IgD-negative memory B cell (primary cell): ENCODE measurements around the gene ITGB3BP. TPM values are rescaled to one million over a fixed set of nuclear protein-coding genes. Genes with fewer than 3 reads are reported as not detected.
"Not testable (repeated sequence)": the region's sequence is repeated elsewhere in the genome, so short reads cannot be mapped to it uniquely, and the experiment has no call there.

Source experiments
- H3K27ac Mint-ChIP-seq, 3 donors: one replicate each; pipeline ENCODE4 v1.8.0; 2020 to 2022; ENCODE audit warnings: mild to moderate bottlenecking in 3 of 3, mixed read lengths in 3 of 3, moderate library complexity in 1 of 3
- H3K27me3 Mint-ChIP-seq: one replicate; pipeline ENCODE4 v1.8.0; 2021; ENCODE audit warnings: mixed read lengths
- H3K36me3 Mint-ChIP-seq: one replicate; pipeline ENCODE4 v1.8.0; 2020; ENCODE audit warnings: mild to moderate bottlenecking, mixed read lengths
- H3K4me1 Mint-ChIP-seq, 3 donors: one replicate each; pipeline ENCODE4 v1.8.0; 2020 to 2022; ENCODE audit warnings: mixed read lengths in 3 of 3, mild to moderate bottlenecking in 1 of 3
- H3K4me3 Mint-ChIP-seq, 4 donors: one replicate each; pipeline ENCODE4 v1.8.0; 2020 to 2022; ENCODE audit warnings: mild to moderate bottlenecking in 4 of 4, mixed read lengths in 4 of 4, moderate library complexity in 3 of 4
- H3K9me3 Mint-ChIP-seq, 3 donors: one replicate each; pipeline ENCODE4 v1.8.0; 2020 to 2021; ENCODE audit warnings: mixed read lengths in 3 of 3, mild to moderate bottlenecking in 1 of 3
- polyA plus RNA-seq: library from polyadenylated mRNA; unstranded; fragments of 300-500 nt; fragmentation: Illumina TruSeq; gene quantifications from one replicate; pipeline ENCODE4 v1.2.3, GENCODE V29; 2021

Gene ITGB3BP
- polyA plus RNA-seq, 1 donor from 2014 or later, result 30.3 TPM

GRCh38 chr1:63468683-63469082 is 54.3 kb downstream of the ITGB3BP start:
- H3K9me3 Mint-ChIP-seq, H3K27ac Mint-ChIP-seq, H3K4me3 Mint-ChIP-seq, H3K27me3 Mint-ChIP-seq, H3K36me3 Mint-ChIP-seq, H3K4me1 Mint-ChIP-seq: not testable (repeated sequence)

- Mint-ChIP-seq H3K4me1 (no peaks in the 10 kb centered on the region), H3K27ac (no peak overlapping the region), H3K27me3 (no peaks in the 10 kb centered on the region), H3K36me3 (peaks cover 18% of the 10 kb centered on the region), H3K4me3 (no peak overlapping the region), H3K9me3 (peaks cover 4 to 16% (median 7%) of the 10 kb centered on the region in 3 donors)
Measured at GRCh38 chr1:63466759-63467158, 56.3 kb downstream of the ITGB3BP start.

- Mint-ChIP-seq H3K27me3 (no peaks in the 10 kb centered on the region), H3K9me3 (peaks cover 4 to 18% (median 7%) of the 10 kb centered on the region in 3 donors), H3K4me3 (no peak overlapping the region), H3K4me1 (no peaks in the 10 kb centered on the region), H3K27ac (no peak overlapping the region), H3K36me3 (peaks cover 18% of the 10 kb centered on the region)
Measured at GRCh38 chr1:63466181-63466580, 56.8 kb downstream of the ITGB3BP start.

GRCh38 chr1:63463248-63463647 is 59.8 kb downstream of the ITGB3BP start:
- Mint-ChIP-seq H3K4me3 (no peak overlapping the region), H3K4me1 (no peaks in the 10 kb centered on the region), H3K27me3 (no peaks in the 10 kb centered on the region), H3K36me3 (peaks cover 13% of the 10 kb centered on the region), H3K27ac (no peak overlapping the region), H3K9me3 (peaks cover 2 to 13% (median 6%) of the 10 kb centered on the region in 3 donors)

GRCh38 chr1:63461661-63462230 is 61.3 kb downstream of the ITGB3BP start:
- Mint-ChIP-seq H3K36me3 (peaks cover 16% of the 10 kb centered on the region), H3K27me3 (no peaks in the 10 kb centered on the region), H3K9me3 (peaks cover 2 to 13% (median 6%) of the 10 kb centered on the region in 3 donors), H3K4me1 (no peaks in the 10 kb centered on the region), H3K27ac (no peak overlapping the region), H3K4me3 (peak overlapping the region in 1 of 4 donors; percentile 73)

- Mint-ChIP-seq H3K27ac (no peak overlapping the region), H3K4me3 (no peak overlapping the region), H3K9me3 (peaks cover 2 to 13% (median 6%) of the 10 kb centered on the region in 3 donors), H3K4me1 (no peaks in the 10 kb centered on the region), H3K36me3 (peaks cover 16% of the 10 kb centered on the region), H3K27me3 (no peaks in the 10 kb centered on the region)
Measured at GRCh38 chr1:63458750-63459149, 64.3 kb downstream of the ITGB3BP start.

GRCh38 chr1:63454269-63454668 is 68.8 kb downstream of the ITGB3BP start:
- peaks cover 8% of the 10 kb centered on the region for H3K36me3 Mint-ChIP-seq
- peaks cover 0 to 10% (median 0%) of the 10 kb centered on the region in 3 donors for H3K4me1 Mint-ChIP-seq
- no peaks in the 10 kb centered on the region for H3K9me3 Mint-ChIP-seq
- no peaks in the 10 kb centered on the region for H3K27me3 Mint-ChIP-seq
- H3K27ac Mint-ChIP-seq, result no peak overlapping the region
- no peak overlapping the region for H3K4me3 Mint-ChIP-seq

GRCh38 chr1:63453232-63453631 is 69.8 kb downstream of the ITGB3BP start:
- Mint-ChIP-seq H3K36me3 (peaks cover 6% of the 10 kb centered on the region), H3K27ac (no peak overlapping the region), H3K9me3 (no peaks in the 10 kb centered on the region), H3K4me3 (no peak overlapping the region), H3K27me3 (no peaks in the 10 kb centered on the region), H3K4me1 (peaks cover 0 to 10% (median 0%) of the 10 kb centered on the region in 3 donors)

GRCh38 chr1:63450416-63450815 is 72.6 kb downstream of the ITGB3BP start:
- H3K4me1 Mint-ChIP-seq, result peaks cover 0 to 10% (median 0%) of the 10 kb centered on the region in 3 donors
- H3K27ac Mint-ChIP-seq, result no peak overlapping the region
- no peak overlapping the region for H3K4me3 Mint-ChIP-seq
- no peaks in the 10 kb centered on the region for H3K36me3 Mint-ChIP-seq
- no peaks in the 10 kb centered on the region for H3K27me3 Mint-ChIP-seq
- H3K9me3 Mint-ChIP-seq, result no peaks in the 10 kb centered on the region

GRCh38 chr1:63448731-63449246 is 74.2 kb downstream of the ITGB3BP start:
- H3K27me3 Mint-ChIP-seq, result no peaks in the 10 kb centered on the region
- H3K4me3 Mint-ChIP-seq, result no peak overlapping the region
- H3K27ac Mint-ChIP-seq, result no peak overlapping the region
- H3K9me3 Mint-ChIP-seq, result no peaks in the 10 kb centered on the region
- H3K36me3 Mint-ChIP-seq, result no peaks in the 10 kb centered on the region
- peaks cover 0 to 10% (median 0%) of the 10 kb centered on the region in 3 donors for H3K4me1 Mint-ChIP-seq

GRCh38 chr1:63442141-63442475 is 80.9 kb downstream of the ITGB3BP start:
- Mint-ChIP-seq H3K9me3 (no peaks in the 10 kb centered on the region), H3K36me3 (no peaks in the 10 kb centered on the region), H3K27ac (no peak overlapping the region), H3K27me3 (no peaks in the 10 kb centered on the region), H3K4me1 (peaks cover 4 to 5% (median 4%) of the 10 kb centered on the region in 3 donors), H3K4me3 (no peak overlapping the region)

- Mint-ChIP-seq H3K27me3 (no peaks in the 10 kb centered on the region), H3K27ac (no peak overlapping the region), H3K4me3 (no peak overlapping the region), H3K9me3 (peaks cover 0 to 10% (median 0%) of the 10 kb centered on the region in 3 donors), H3K36me3 (peaks cover 12% of the 10 kb centered on the region), H3K4me1 (no peaks in the 10 kb centered on the region)
Measured at GRCh38 chr1:63435161-63435560, 87.9 kb downstream of the ITGB3BP start.

GRCh38 chr1:63429281-63429680 is 93.7 kb downstream of the ITGB3BP start:
- H3K9me3 Mint-ChIP-seq, result peaks cover 0 to 16% (median 4%) of the 10 kb centered on the region in 3 donors
- H3K27ac Mint-ChIP-seq, result no peak overlapping the region
- H3K36me3 Mint-ChIP-seq, result peaks cover 24% of the 10 kb centered on the region
- H3K4me1 Mint-ChIP-seq, result no peaks in the 10 kb centered on the region
- peak overlapping the region in 1 of 4 donors; percentile 78 for H3K4me3 Mint-ChIP-seq
- no peaks in the 10 kb centered on the region for H3K27me3 Mint-ChIP-seq

GRCh38 chr1:63428815-63429214 is 94.2 kb downstream of the ITGB3BP start:
- H3K27ac Mint-ChIP-seq, result no peak overlapping the region
- peaks cover 25% of the 10 kb centered on the region for H3K36me3 Mint-ChIP-seq
- H3K9me3 Mint-ChIP-seq, result peaks cover 0 to 16% (median 4%) of the 10 kb centered on the region in 3 donors
- no peak overlapping the region for H3K4me3 Mint-ChIP-seq
- H3K4me1 Mint-ChIP-seq, result no peaks in the 10 kb centered on the region
- no peaks in the 10 kb centered on the region for H3K27me3 Mint-ChIP-seq

GRCh38 chr1:63423649-63424048 is 99.4 kb downstream of the ITGB3BP start:
- no peak overlapping the region for H3K27ac Mint-ChIP-seq
- peaks cover 16% of the 10 kb centered on the region for H3K36me3 Mint-ChIP-seq
- no peaks in the 10 kb centered on the region for H3K9me3 Mint-ChIP-seq
- H3K4me1 Mint-ChIP-seq, result no peaks in the 10 kb centered on the region
- H3K4me3 Mint-ChIP-seq, result no peak overlapping the region
- no peaks in the 10 kb centered on the region for H3K27me3 Mint-ChIP-seq

- not testable (repeated sequence) for H3K27ac Mint-ChIP-seq, H3K27me3 Mint-ChIP-seq, H3K9me3 Mint-ChIP-seq, H3K4me3 Mint-ChIP-seq, H3K4me1 Mint-ChIP-seq
- H3K36me3 Mint-ChIP-seq, result peaks cover 16% of the 10 kb centered on the region
Measured at GRCh38 chr1:63420746-63421145, 102.3 kb downstream of the ITGB3BP start.
